ENCODE results near the gene PNPLA7.

GRCh38 chr9:137445930-137446431 is 104.2 kb downstream of the PNPLA7 start:
- TF ChIP-seq CTCF (IDR thresholded peaks at IDR 0.05) (no peak), REST (IDR thresholded peaks at IDR 0.05; ENCODE audit: low read depth, low read length) (no peak)

All from SK-N-SH (cell line).